SK-N-SH treated with all-trans-retinoic acid at 6 μM for 48 hours (cell line): Measurements from ENCODE around the gene GPSM1.

ENCODE experiments used
- ARNTL ChIP-seq: fragments of 450-650 bp; formaldehyde crosslinking; IDR thresholded peaks from 2 replicates; pipeline ENCODE4 v1.5.0; 2020; ENCODE audit warnings: low read depth, mild to moderate bottlenecking, moderate library complexity, borderline replicate concordance
- ESRRG ChIP-seq: fragments of 250-450 bp; sonication (Bioruptor Pico); IDR thresholded peaks from 2 replicates; pipeline ENCODE4 v1.6.1; 2021; ENCODE audit warnings: mild to moderate bottlenecking

GRCh38 chr9:136318776-136319241, 8.5 kb upstream of the GPSM1 start:
- TF ChIP-seq ARNTL (CRISPR knock-in tag) (no peak), ESRRG (CRISPR knock-in tag) (no peak)
